Tibial artery (tissue), 4 donors: ENCODE measurements around the gene RASSF6.
A peak's percentile ranks its signal among the peaks of the same experiment; 100 is the strongest.
"Not testable (repeated sequence)": the region's sequence is repeated elsewhere in the genome, so short reads cannot be mapped to it uniquely, and the experiment has no call there.

Experiments
- DNase-seq, 2 donors: peaks; one replicate each; pipeline ENCODE4 v3.0.0-alpha.2; 2019
- H3K27ac ChIP-seq, 2 donors: fragments of 200-600 bp; sonication (generic) in 1 of 2; 1 replicate in 1 of 2; 2 replicates in 1 of 2; pipeline ENCODE4 v1.5.1; 2018 to 2019; ENCODE audit warnings: mild to moderate bottlenecking in 1 of 2
- H3K27me3 ChIP-seq, 2 donors: fragments of 200-600 bp; sonication (generic) in 1 of 2; one replicate each; pipeline versions ENCODE4 v1.5.1 to v1.6.0; 2016 to 2019
- H3K36me3 ChIP-seq, 3 donors: fragments of 200-600 bp; sonication (generic) in 2 of 3; one replicate each; pipeline ENCODE4 v1.5.1; 2016 to 2019; ENCODE audit warnings: mild to moderate bottlenecking in 2 of 3
- H3K4me1 ChIP-seq, 4 donors: fragments of 200-600 bp; sonication (generic) in 2 of 4; 1 replicate in 3 of 4; 2 replicates in 1 of 4; pipeline ENCODE4 v1.5.1; 2016 to 2019
- H3K4me3 ChIP-seq, 2 donors: fragments of 200-600 bp; sonication (generic) in 1 of 2; 1 replicate in 1 of 2; 2 replicates in 1 of 2; pipeline ENCODE4 v1.5.1; 2018 to 2019; ENCODE audit warnings: mild to moderate bottlenecking in 2 of 2
- H3K9me3 ChIP-seq, 3 donors: fragments of 200-600 bp; sonication (generic) in 1 of 3; one replicate each; pipeline ENCODE4 v1.5.1; 2016 to 2019
- intact Hi-C: fragments of 100-400 bp; cut with DNase I; formaldehyde crosslinking; loops from one replicate; pipeline ENCODE4 v1.15.0; 2023; ENCODE audit warnings: low total_unique reads
- TF ChIP-seq, protein P1 (sequence below), 2 experiments: fragments of 200-600 bp in 1 of 2; fragments of 450-650 bp in 1 of 2; IDR thresholded peaks; one replicate each; pipeline ENCODE4 v1.5.1; 2017 to 2019; ENCODE audit warnings: antibody characterized with exemption in 2 of 2, mild to moderate bottlenecking in 1 of 2, moderate library complexity in 1 of 2

The RASSF6 gene

DNA sequence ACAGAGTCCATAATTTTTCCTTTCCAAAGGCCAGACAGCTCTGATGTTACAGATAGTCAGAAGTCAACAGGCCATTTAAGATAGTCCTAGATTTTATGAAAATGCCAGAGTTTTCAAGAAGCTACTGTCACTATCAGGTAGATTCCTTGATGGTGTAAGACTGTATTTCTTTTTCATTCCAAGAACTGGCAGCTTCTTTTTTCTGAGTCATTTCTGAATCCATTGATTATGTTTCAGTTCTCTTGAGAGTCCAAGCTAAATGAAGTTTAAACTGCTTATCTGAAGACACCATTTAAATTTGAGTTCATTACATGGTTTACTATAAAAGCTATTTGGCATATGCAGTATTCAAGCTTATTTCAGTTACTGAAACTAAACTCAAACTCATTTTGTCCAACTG is 44.6 kb downstream of the RASSF6 start:
- no peaks in the 10 kb centered on the region for H3K4me1 ChIP-seq

DNA sequence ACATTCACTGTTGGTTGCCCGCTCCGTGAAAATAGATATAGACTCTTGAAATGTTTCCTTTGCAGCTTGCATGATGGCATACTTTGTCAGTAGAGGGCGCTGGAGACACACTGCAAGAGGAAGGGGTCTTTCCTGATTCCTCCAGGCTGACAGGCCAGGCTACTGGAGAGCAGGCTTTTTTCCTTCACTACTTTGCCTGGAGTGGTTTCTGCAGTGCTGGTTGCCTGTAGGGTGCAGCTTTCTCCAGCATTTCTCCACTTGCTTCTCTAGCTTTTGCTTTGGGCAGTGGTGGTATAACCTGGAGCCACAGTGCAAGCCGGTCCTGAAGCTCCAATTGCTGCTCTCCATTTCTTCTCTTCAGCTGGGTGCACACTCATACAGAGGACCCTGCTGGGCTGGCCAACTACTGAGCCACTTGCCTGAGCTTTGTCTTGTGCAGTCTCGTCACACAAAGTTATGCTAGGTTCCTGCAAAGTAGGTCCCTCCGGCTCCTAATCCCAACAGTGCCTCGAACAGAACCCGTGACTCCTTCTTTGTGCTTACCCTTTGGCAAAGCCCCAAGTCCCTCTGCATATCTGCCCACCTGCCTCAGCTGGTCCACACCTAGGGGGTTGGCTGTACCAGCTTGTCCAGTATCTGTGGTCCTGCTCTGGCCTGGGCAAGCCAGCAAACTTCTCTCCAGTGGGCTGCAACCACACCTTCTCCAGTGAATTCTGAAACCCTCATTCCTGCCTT is 46.3 kb downstream of the RASSF6 start:
- intact Hi-C loops = no loop called here
- peak in 1 of 2 donors; percentile 41 for DNase-seq
- Histone ChIP-seq H3K9me3 (no peaks in the 10 kb centered on the region), H3K27ac (no peak overlapping the region), H3K4me3 (no peak overlapping the region), H3K4me1 (no peaks in the 10 kb centered on the region), H3K27me3 (no peaks in the 10 kb centered on the region), H3K36me3 (no peaks in the 10 kb centered on the region)
- TF ChIP-seq, protein P1, sequence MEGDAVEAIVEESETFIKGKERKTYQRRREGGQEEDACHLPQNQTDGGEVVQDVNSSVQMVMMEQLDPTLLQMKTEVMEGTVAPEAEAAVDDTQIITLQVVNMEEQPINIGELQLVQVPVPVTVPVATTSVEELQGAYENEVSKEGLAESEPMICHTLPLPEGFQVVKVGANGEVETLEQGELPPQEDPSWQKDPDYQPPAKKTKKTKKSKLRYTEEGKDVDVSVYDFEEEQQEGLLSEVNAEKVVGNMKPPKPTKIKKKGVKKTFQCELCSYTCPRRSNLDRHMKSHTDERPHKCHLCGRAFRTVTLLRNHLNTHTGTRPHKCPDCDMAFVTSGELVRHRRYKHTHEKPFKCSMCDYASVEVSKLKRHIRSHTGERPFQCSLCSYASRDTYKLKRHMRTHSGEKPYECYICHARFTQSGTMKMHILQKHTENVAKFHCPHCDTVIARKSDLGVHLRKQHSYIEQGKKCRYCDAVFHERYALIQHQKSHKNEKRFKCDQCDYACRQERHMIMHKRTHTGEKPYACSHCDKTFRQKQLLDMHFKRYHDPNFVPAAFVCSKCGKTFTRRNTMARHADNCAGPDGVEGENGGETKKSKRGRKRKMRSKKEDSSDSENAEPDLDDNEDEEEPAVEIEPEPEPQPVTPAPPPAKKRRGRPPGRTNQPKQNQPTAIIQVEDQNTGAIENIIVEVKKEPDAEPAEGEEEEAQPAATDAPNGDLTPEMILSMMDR (IDR thresholded peaks at IDR 0.05) = peak; percentile 33 to 52

More for the DNA sequence above, 44.6 kb downstream of the RASSF6 start:
- Histone ChIP-seq H3K9me3 (no peaks in the 10 kb centered on the region), H3K36me3 (no peaks in the 10 kb centered on the region), H3K27ac (no peak overlapping the region), H3K27me3 (no peaks in the 10 kb centered on the region), H3K4me3 (no peak overlapping the region)
- TF ChIP-seq, protein P1 (IDR thresholded peaks at IDR 0.05) = no peak
- no peak for DNase-seq
- intact Hi-C loops = no loop called here

DNA sequence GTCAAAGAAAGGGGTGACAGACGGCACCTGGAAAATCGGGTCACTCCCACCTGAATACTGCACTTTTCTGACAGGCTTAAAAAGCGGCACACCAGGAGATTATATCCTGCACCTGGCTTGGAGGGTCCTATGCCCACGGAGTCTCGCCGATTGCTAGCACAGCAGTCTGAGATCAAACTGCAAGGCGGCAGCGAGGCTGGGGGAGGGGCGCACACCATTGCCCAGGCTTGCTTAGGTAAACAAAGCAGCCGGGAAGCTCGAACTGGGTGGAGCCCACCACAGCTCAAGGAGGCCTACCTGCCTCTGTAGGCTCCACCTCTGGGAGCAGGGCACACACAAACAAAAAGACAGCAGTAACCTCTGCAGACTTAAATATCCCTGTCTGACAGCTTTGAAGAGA is 69.4 kb downstream of the RASSF6 start:
- H3K27me3 ChIP-seq, H3K36me3 ChIP-seq, H3K4me1 ChIP-seq, intact Hi-C loops, H3K4me3 ChIP-seq, DNase-seq, H3K27ac ChIP-seq, H3K9me3 ChIP-seq: not testable (repeated sequence)

DNA sequence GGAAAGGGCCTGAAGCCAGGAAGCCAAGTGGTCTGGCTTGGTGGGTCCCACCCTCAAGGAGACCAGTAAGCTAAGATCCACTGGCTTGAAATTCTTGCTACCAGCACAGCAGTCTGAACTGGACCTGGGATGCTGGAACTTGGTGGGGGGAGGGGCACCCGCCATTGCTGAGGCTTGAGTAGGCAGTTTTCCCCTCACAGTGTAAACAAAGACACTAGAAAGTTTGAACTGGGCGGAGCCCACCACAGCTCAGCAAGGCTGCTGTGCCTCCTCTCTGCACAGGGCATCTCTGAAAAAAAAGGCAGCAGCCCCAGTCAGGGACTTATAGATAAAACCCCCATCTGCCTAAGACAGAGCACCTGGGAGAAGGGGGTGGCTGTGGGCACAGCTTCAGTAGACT is 75.6 kb downstream of the RASSF6 start:
- TF ChIP-seq, protein P1 (IDR thresholded peaks at IDR 0.05) = no peak
- H3K4me1 ChIP-seq = no peaks in the 10 kb centered on the region
- H3K9me3 ChIP-seq = no peaks in the 10 kb centered on the region
- no peaks in the 10 kb centered on the region for H3K36me3 ChIP-seq
- DNase-seq = no peak
- no peaks in the 10 kb centered on the region for H3K27me3 ChIP-seq
- H3K27ac ChIP-seq = no peak overlapping the region
- intact Hi-C loops = no loop called here
- no peak overlapping the region for H3K4me3 ChIP-seq

DNA sequence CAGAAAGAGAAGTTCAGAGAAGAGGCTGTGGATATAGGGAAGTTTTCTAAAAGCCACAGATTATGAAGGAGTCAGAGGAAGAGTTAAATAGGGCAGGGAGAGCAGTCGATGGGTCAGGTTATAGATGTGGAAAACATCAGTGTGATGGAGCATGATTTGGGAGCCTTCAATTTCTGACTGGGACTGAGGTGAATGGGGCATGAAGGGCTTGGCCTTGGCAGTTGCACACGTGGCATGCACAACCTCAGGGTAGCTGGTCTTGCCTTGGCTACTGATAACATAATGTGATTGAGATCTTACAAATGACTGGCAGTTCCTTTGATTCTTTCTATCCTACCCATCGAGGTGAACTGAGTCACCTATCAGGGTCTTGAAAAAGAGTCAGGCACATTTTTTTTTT is 79.0 kb downstream of the RASSF6 start:
- no peak for DNase-seq
- intact Hi-C loops = no loop called here
- Histone ChIP-seq H3K36me3 (no peaks in the 10 kb centered on the region), H3K4me1 (no peaks in the 10 kb centered on the region), H3K4me3 (no peak overlapping the region), H3K9me3 (no peaks in the 10 kb centered on the region), H3K27ac (no peak overlapping the region), H3K27me3 (no peaks in the 10 kb centered on the region)
- TF ChIP-seq, protein P1 (IDR thresholded peaks at IDR 0.05) = no peak

DNA sequence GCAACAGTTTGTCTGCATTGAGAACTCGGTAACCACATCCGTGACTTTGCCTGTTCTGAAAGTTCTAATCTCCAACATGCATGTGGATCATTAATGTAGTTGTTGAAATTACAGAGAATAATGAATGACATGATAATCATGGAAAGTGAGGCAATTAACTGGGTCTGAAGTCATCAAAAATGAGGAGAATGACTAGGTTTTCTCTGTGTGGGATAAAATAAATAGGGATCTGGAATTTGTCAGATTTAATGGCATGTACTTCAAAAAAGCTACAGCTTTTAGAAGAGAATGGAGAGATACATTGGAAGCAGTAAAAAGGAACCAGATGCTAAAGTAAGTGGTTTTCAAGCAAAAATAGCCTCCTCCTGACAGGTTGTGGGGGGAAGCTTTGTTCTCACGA is 79.4 kb downstream of the RASSF6 start:
- intact Hi-C loops = no loop called here
- Histone ChIP-seq H3K4me1 (no peaks in the 10 kb centered on the region), H3K4me3 (no peak overlapping the region), H3K36me3 (no peaks in the 10 kb centered on the region), H3K27ac (no peak overlapping the region), H3K9me3 (no peaks in the 10 kb centered on the region), H3K27me3 (no peaks in the 10 kb centered on the region)
- TF ChIP-seq, protein P1 (IDR thresholded peaks at IDR 0.05) = no peak
- no peak for DNase-seq
